ENCODE results near the gene PXMP2.
A peak's percentile ranks its signal among the peaks of the same experiment; 100 is the strongest.

GRCh38 chr12:132638541-132639408 lies 48.6 kb upstream of the PXMP2 start:
- TF ChIP-seq, protein P1, sequence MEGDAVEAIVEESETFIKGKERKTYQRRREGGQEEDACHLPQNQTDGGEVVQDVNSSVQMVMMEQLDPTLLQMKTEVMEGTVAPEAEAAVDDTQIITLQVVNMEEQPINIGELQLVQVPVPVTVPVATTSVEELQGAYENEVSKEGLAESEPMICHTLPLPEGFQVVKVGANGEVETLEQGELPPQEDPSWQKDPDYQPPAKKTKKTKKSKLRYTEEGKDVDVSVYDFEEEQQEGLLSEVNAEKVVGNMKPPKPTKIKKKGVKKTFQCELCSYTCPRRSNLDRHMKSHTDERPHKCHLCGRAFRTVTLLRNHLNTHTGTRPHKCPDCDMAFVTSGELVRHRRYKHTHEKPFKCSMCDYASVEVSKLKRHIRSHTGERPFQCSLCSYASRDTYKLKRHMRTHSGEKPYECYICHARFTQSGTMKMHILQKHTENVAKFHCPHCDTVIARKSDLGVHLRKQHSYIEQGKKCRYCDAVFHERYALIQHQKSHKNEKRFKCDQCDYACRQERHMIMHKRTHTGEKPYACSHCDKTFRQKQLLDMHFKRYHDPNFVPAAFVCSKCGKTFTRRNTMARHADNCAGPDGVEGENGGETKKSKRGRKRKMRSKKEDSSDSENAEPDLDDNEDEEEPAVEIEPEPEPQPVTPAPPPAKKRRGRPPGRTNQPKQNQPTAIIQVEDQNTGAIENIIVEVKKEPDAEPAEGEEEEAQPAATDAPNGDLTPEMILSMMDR (conservative IDR thresholded peaks at IDR 0.05; ENCODE audit: low read depth, low read length): peak; percentile 86
- TF ChIP-seq EZH2 (IDR thresholded peaks at IDR 0.05; ENCODE audit: borderline replicate concordance, low read depth, low read length, poor library complexity, severe bottlenecking): no peak
